A673 (cell line): Measurements from ENCODE around the gene ENO3. TPM values are rescaled to one million over a fixed set of nuclear protein-coding genes. Genes with fewer than 3 reads are reported as not detected.

Source experiments
- BruUV-seq: library from RNA; stranded (reverse); fragments of 400-500 nt; replicated peaks from 2 replicates; lab custom pipeline; 2021; lab: Mats Ljungman, UMichigan
- CTCF ChIA-PET: fragments of 300-600 bp; sonication (Branson Sonifier 250); formaldehyde crosslinking; loops from one replicate; lab custom pipeline; 2022; ENCODE audit warnings: antibody characterized with exemption; lab: Charles Lee
- POLR2A ChIA-PET: fragments of 300-600 bp; sonication (Branson Sonifier 250); formaldehyde crosslinking; loops from one replicate; lab custom pipeline; 2022; ENCODE audit warnings: antibody characterized with exemption; ENCODE audit not compliant: low non-redundant PET; lab: Charles Lee
- DNase-seq: peaks from one replicate; pipeline ENCODE4 v3.0.0-alpha.2; 2015; ENCODE audit warnings: low spot score
- H3K27ac ChIP-seq: fragments of 200-600 bp; sonication (generic); 2 replicates; pipeline ENCODE4 v1.5.1; 2016; ENCODE audit warnings: mixed run types, low read depth, mild to moderate bottlenecking, mixed read lengths, antibody characterized with exemption, low read length; ENCODE audit not compliant: poor library complexity, severe bottlenecking
- H3K27me3 ChIP-seq: fragments of 200-600 bp; sonication (generic); replicated peaks from 2 replicates; pipeline ENCODE4 v1.6.1; 2017; ENCODE audit warnings: mixed run types, low read depth, mild to moderate bottlenecking, mixed read lengths, antibody characterized with exemption, low read length; ENCODE audit not compliant: insufficient read depth, poor library complexity
- H3K36me3 ChIP-seq: fragments of 200-600 bp; sonication (generic); 2 replicates; pipeline ENCODE4 v1.6.1; 2016; ENCODE audit warnings: mixed run types, mild to moderate bottlenecking, mixed read lengths, antibody characterized with exemption, low read length; ENCODE audit not compliant: insufficient read depth, poor library complexity, severe bottlenecking
- H3K4me1 ChIP-seq: fragments of 200-600 bp; sonication (generic); 2 replicates; pipeline ENCODE4 v1.6.1; 2017; ENCODE audit warnings: mixed run types, mild to moderate bottlenecking, mixed read lengths, antibody characterized with exemption, low read length; ENCODE audit not compliant: insufficient read depth, poor library complexity, severe bottlenecking
- H3K4me3 ChIP-seq: fragments of 200-600 bp; sonication (generic); 2 replicates; pipeline ENCODE4 v1.5.1; 2016; ENCODE audit warnings: low read depth, mixed run types, mild to moderate bottlenecking, mixed read lengths, low read length; ENCODE audit not compliant: poor library complexity, severe bottlenecking
- H3K9me3 ChIP-seq: fragments of 200-600 bp; sonication (generic); 2 replicates; pipeline ENCODE4 v1.6.1; 2016; ENCODE audit warnings: mixed run types, low read depth, mild to moderate bottlenecking, mixed read lengths, antibody characterized with exemption, low read length; ENCODE audit not compliant: poor library complexity, severe bottlenecking
- CTCF ChIP-seq: fragments of 300-800, 200-600 bp; sonication (generic); conservative IDR thresholded peaks from 2 replicates; pipeline ENCODE4 v1.5.1; 2017; ENCODE audit warnings: low read depth, mild to moderate bottlenecking, antibody characterized with exemption, low read length, moderate library complexity, mixed read lengths
- EZH2 ChIP-seq: fragments of 200-600 bp; sonication (generic); IDR thresholded peaks from 2 replicates; pipeline ENCODE4 v1.6.1; 2017; ENCODE audit warnings: borderline replicate concordance, low read depth, mild to moderate bottlenecking, mixed read lengths, antibody characterized with exemption, low read length; ENCODE audit not compliant: poor library complexity, severe bottlenecking
- intact Hi-C: fragments of 100-400 bp; cut with micrococcal nuclease; formaldehyde crosslinking; loops from one replicate; pipeline ENCODE4 v1.10.0; 2022; ENCODE audit not compliant: unreplicated experiment
- microRNA-seq: library from miRNA; unstranded; fragments of <30 nt; microRNA quantifications from one replicate; pipeline ENCODE4 v1.2.0, GENCODE V29; 2021
- total RNA-seq: library from RNA; stranded (reverse); gene quantifications from 2 replicates; pipeline ENCODE4 v1.2.3, GENCODE V29; 2021

ENO3 gene
- total RNA-seq, 1 experiment from 2014 or later = 12.3 TPM

- H3K27ac ChIP-seq = no peak overlapping the region
- peaks cover 23% of the 10 kb centered on the region for H3K4me1 ChIP-seq
- ChIA-PET CTCF (interaction anchor here (0.6 kb wide), 1 partner anchor 29 kb away, joined by 7 read pairs; no protein-coding TSS in a partner anchor), POLR2A (no interaction called here)
- no peaks in the 10 kb centered on the region for H3K27me3 ChIP-seq
- TF ChIP-seq EZH2 (no peak), CTCF (no peak)
- no peak for DNase-seq
- no TSS peak for BruUV-seq
- no peaks in the 10 kb centered on the region for H3K9me3 ChIP-seq
- peaks cover 20% of the 10 kb centered on the region for H3K36me3 ChIP-seq
- intact Hi-C loops = no loop called here
- H3K4me3 ChIP-seq = no peak overlapping the region
Measured at GRCh38 chr17:5000237-5000639, 49.3 kb downstream of the ENO3 start.

- no TSS peak for BruUV-seq
- H3K36me3 ChIP-seq = peaks cover 32% of the 10 kb centered on the region
- no peaks in the 10 kb centered on the region for H3K27me3 ChIP-seq
- H3K9me3 ChIP-seq = no peaks in the 10 kb centered on the region
- H3K4me3 ChIP-seq = no peak overlapping the region
- intact Hi-C loops = no loop called here
- no peak overlapping the region for H3K27ac ChIP-seq
- no peak for TF ChIP-seq EZH2
- no peak for TF ChIP-seq CTCF
- DNase-seq = no peak
- ChIA-PET POLR2A (no interaction called here), CTCF (no interaction called here)
- peaks cover 17% of the 10 kb centered on the region for H3K4me1 ChIP-seq
Measured at GRCh38 chr17:5002121-5002788, 51.3 kb downstream of the ENO3 start.

- intact Hi-C loops = no loop called here
- BruUV-seq = no TSS peak
- POLR2A ChIA-PET = no interaction called here
- CTCF ChIA-PET = no interaction called here
- H3K36me3 ChIP-seq = peaks cover 42% of the 10 kb centered on the region
- no peaks in the 10 kb centered on the region for H3K27me3 ChIP-seq
- DNase-seq = no peak
- no peak overlapping the region for H3K27ac ChIP-seq
- H3K9me3 ChIP-seq = no peaks in the 10 kb centered on the region
- H3K4me3 ChIP-seq = no peak overlapping the region
- TF ChIP-seq EZH2 (no peak), CTCF (no peak)
- H3K4me1 ChIP-seq = peaks cover 17% of the 10 kb centered on the region
Measured at GRCh38 chr17:5003214-5003867, 52.4 kb downstream of the ENO3 start.

Small RNAs within 50 kb of the gene (microRNA-seq; reads per million reads assigned to microRNA genes)
- gene MIR6864 (not detected), gene MIR6865 (not detected)

Other genes starting within 250 kb of the ENO3 start
- gene PELP1, start 247.0 kb upstream of the ENO3 start, total RNA-seq = 142 and 161 TPM in 2 replicates
- gene ARRB2, start 240.5 kb upstream of the ENO3 start, total RNA-seq = 82.2 and 100 TPM in 2 replicates
- gene MED11, start 219.7 kb upstream of the ENO3 start, total RNA-seq = 13.7 and 22.5 TPM in 2 replicates
- 0.17 and 0.37 TPM in 2 replicates for gene ZMYND15, start 211.3 kb upstream of the ENO3 start, total RNA-seq
- gene CXCL16, start 211.2 kb upstream of the ENO3 start, total RNA-seq = 4.0 and 6.0 TPM in 2 replicates
- not detected in 2 replicates for gene TM4SF5, start 179.2 kb upstream of the ENO3 start, total RNA-seq
- 28.6 and 39.7 TPM in 2 replicates for gene VMO1, start 164.8 kb upstream of the ENO3 start, total RNA-seq
- not detected in 2 replicates for gene GLTPD2, start 162.2 kb upstream of the ENO3 start, total RNA-seq
- 332 and 371 TPM in 2 replicates for gene PSMB6, start 155.0 kb upstream of the ENO3 start, total RNA-seq
- 20.1 and 31.7 TPM in 2 replicates for gene PLD2, start 144.0 kb upstream of the ENO3 start, total RNA-seq
- 67.7 and 72.1 TPM in 2 replicates for gene MINK1, start 117.8 kb upstream of the ENO3 start, total RNA-seq
- gene C17orf107, start 51.6 kb upstream of the ENO3 start, total RNA-seq = 2.7 and 4.8 TPM in 2 replicates
- gene CHRNE, start 48.0 kb upstream of the ENO3 start, total RNA-seq = 0.21 and 0.79 TPM in 2 replicates
- not detected in 2 replicates for gene GP1BA, start 18.8 kb upstream of the ENO3 start, total RNA-seq
- 113 and 129 TPM in 2 replicates for gene SLC25A11, start 11.1 kb upstream of the ENO3 start, total RNA-seq
- gene RNF167, start 10.9 kb upstream of the ENO3 start, total RNA-seq = 77.3 and 78.8 TPM in 2 replicates
- gene PFN1, start 2.6 kb upstream of the ENO3 start, total RNA-seq = 1,021 and 1,026 TPM in 2 replicates
- 74.8 and 88.9 TPM in 2 replicates for gene SPAG7, start 16.7 kb downstream of the ENO3 start, total RNA-seq
- gene CAMTA2, start 36.6 kb downstream of the ENO3 start, total RNA-seq = 16.3 and 24.8 TPM in 2 replicates
- 0.62 and 0.72 TPM in 2 replicates for gene INCA1, start 46.4 kb downstream of the ENO3 start, total RNA-seq
- 92.6 and 95.9 TPM in 2 replicates for gene KIF1C, start 46.8 kb downstream of the ENO3 start, total RNA-seq
- not detected in 2 replicates for gene SLC52A1, start 84.3 kb downstream of the ENO3 start, total RNA-seq
- 8.4 and 8.9 TPM in 2 replicates for gene ZFP3, start 127.3 kb downstream of the ENO3 start, total RNA-seq
- 28.1 and 31.6 TPM in 2 replicates for gene ZNF232, start 160.8 kb downstream of the ENO3 start, total RNA-seq
- gene USP6, start 164.9 kb downstream of the ENO3 start, total RNA-seq = 0.07 and 0.24 TPM in 2 replicates
- gene ZNF594, start 240.7 kb downstream of the ENO3 start, total RNA-seq = 20.7 and 21.9 TPM in 2 replicates